ENCODE results near the gene SDHA. TPM values are rescaled to one million over a fixed set of nuclear protein-coding genes. Genes with fewer than 3 reads are reported as not detected.
"Not testable (repeated sequence)": the region's sequence is repeated elsewhere in the genome, so short reads cannot be mapped to it uniquely, and the experiment has no call there.

SDHA gene
- total RNA-seq, 1 donor from 2014 or later = 137 TPM

DNA sequence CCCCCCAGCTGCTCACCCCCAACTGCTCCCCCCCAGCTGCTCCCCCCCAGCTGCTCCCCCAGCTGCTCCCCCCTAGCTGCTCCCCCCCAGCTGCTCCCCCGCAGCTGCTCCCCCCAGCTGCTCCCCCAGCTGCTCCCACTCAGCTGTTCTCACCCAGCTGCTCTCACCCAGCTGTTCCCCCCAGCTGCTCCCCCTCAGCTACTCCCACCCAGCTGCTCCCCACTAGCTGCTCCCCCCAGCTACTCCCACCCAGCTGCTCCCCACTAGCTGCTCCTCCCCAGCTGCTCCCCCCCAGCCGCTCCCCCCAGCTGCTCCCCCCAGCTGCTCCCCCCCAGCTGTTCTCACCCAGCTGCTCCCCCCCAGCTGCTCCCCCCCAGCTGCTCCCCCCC lies 80.6 kb downstream of the SDHA start:
- no peak for DNase-seq (ENCODE audit: low read depth in 2 of 2)

DNA sequence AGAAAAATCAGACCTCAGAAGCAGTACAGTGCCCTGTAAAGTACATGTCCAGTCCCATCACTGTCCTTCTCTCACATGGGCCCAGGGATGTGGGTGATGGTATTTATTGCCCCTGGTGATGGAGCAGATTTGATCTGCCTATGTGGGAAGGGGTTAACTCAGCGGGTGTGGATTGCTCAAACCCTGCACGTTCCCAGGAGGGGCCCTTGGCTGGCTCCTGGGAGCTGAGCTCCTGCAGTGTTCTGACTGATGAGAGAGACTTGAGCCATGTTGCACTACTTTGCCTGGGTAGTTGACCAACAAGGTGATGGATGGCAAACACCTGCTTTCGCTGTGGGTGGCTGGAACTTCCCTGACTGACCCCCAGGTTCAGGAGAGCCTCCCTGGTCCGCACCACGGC lies 81.8 kb downstream of the SDHA start:
- DNase-seq (ENCODE audit: low read depth in 2 of 2) = not testable (repeated sequence)

DNA sequence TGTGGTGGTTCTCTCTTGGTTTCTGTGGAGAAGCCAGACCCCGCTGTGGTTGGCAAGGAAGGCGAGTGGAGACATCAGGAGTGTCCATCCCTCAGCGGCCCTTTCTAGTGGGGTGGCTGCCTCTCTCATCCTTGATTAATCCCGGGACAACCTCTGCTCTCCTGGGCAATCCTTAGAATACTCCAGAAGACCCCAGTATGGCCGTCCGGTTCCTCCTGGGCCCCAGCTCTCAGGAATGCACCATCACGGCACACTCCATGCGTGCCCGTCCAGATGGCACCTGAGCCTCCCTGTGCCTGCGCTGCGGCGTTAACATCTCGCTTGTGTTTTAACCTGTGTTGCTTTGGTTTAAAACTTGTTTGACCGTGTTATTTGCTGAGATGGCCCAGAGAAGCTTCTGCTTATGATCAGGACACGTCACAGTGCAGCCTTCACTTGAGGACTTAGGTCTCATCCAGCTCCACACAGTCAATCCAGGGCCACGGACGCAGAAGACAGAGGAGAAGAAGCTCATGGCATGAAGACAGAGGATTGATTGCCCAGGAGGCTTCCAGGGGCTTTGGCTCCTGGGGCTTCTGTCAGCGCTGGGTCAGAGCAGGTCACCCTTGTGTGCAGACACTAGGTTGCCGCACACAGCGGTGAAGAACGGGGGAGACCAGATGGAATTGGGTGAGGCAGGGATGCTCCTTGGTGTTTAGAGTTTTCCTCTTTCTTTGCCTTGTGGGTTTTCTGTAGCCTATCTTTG lies 82.7 kb downstream of the SDHA start:
- not testable (repeated sequence) for DNase-seq (ENCODE audit: low read depth in 2 of 2)

DNA sequence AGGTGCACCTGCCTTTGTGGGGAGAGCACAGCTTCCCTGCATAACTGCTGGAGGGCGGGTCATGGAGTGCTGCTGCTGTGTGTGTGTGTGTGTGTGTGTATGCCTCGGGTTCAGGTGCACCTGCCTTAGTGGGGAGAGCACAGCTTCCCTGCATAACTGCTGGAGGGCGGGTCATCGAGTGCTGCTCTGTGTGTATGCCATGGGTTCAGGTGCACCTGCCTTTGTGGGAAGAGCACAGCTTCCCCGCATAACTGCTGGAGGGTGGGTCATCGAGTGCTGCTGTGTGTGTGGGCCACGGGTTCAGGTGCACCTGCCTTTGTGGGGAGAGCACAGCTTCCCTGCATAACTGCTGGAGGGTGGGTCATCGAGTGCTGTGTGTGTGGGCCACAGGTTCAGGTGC lies 84.3 kb downstream of the SDHA start:
- DNase-seq (ENCODE audit: low read depth in 2 of 2) = not testable (repeated sequence)

DNA sequence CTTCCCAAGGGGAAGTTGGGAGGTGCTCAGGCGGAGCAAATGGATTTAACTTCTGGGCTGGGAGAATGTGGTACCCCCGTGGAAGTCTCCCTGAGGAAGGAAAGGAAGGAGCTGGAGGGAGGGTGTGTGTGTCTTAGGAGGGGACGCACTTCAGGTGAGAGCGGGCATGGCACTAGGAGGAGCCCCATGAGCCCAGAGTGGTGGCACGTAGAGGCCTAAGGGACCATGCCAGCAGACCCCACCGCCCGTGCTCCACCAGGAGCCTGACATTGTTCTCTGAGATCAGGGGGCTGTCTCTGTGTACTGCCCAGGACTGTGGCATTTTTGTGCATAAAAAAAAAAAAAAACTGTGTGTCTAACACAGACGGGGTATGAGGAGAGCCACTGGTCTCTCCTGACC lies 84.8 kb downstream of the SDHA start:
- DNase-seq (ENCODE audit: low read depth in 2 of 2) = no peak

DNA sequence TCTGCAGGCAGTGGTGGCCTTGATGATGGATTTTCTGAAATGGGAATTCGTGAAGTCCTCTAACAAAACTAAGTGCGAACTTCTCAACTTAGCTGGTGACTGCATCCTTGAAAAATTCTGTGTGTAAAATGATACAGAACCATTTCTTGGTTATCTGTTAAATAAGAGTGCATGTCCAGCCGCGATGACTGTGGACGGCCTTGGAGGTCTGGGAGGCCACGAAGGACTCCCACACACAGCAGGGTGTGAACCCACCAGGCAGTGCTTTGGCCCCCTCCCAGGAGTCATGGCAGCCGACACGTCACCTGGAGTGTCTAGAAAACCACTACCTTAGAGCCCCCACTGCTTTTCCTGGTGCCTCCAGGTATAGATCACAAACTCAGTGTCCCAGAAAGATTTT lies 85.6 kb downstream of the SDHA start:
- not testable (repeated sequence) for DNase-seq (ENCODE audit: low read depth in 2 of 2)

DNA sequence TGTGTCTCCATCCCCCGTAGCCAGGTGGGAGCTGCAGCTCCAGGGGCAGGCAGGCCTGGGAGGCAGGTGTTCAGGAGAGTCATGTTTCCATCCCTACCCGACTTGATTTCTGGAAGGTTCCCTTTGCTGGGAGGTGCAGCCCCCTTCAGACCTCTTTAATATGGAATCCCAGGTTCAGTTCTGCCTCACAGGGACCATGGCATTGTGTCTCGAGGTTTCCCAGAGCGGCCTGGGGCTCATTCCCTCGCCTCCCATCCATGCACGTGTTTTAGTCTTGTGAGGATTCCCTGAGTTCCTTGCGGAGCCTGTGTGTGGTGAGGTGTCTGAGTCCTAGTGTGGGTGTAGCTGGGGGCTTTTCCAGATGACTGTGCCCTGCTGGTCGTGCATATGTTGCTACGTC lies 86.9 kb downstream of the SDHA start:
- DNase-seq (ENCODE audit: low read depth in 2 of 2) = no peak

DNA sequence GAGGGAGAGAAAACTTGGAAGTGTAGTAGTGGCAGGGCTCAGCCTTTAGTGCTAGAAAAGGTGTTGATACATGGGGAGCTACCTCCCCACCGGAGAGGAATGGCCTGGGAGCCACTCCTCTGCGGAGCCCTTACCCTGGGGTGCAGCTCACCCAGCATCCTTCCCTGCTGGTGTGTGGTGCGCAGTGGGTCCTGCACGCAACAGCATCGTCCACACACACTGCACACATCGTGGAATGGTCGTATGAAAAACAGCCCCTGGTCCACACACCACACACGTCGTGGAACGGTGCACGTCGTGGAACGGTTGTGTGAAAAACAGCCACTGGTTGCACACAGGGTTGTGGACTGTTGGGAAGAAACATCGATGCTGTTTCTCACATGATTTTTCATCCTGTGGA lies 87.3 kb downstream of the SDHA start:
- no peak for DNase-seq (ENCODE audit: low read depth in 2 of 2)

DNA sequence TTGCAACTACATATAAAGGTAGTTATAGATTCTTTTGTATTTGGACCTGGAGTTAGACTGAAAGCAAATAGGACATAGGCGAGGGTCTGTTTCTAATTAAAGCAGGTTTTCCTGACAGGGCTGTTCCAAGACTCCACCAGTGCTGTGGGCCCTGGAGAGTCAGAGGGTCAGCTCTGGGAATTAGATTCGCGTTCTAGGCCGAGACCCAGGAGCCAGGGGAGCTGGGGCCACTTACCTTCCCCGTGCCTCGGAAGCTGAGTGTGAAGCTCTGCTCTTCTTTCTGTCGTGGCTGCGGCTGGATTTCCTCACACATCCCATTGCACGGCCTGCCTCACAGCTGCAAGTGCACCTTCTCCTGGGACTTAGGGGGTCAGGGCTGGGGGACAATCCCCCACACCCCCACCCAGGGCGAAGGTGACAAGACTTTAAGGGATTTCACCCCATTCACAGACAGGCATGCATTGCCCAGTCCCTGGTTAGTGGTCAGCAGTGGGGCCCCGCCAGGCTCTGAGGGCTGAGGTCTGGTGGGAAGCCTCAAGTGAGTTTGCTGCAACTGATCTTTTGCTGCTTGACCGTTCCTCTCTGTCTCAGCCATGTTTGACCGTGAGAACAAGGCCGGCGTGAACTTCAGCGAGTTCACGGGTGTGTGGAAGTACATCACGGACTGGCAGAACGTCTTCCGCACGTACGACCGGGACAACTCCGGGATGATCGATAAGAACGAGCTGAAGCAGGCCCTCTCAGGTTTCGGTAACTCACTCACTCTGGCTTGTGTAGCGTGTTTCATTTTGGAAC lies 88.1 kb downstream of the SDHA start:
- no peak for DNase-seq (ENCODE audit: low read depth in 2 of 2)

Other genes with a start within 250 kb of the SDHA start
- 0.13 TPM in 1 of 2 replicates, not detected in the other for gene PLEKHG4B, start 126.2 kb upstream of the SDHA start, total RNA-seq
- gene LRRC14B, start 26.8 kb upstream of the SDHA start, total RNA-seq = not detected in 2 replicates
- 3.6 and 4.8 TPM in 2 replicates for gene CCDC127, start 167 bp upstream of the SDHA start, total RNA-seq
- 107 and 135 TPM in 2 replicates for gene PDCD6, start 53.3 kb downstream of the SDHA start, total RNA-seq
- gene AHRR, start 103.4 kb downstream of the SDHA start, total RNA-seq = 4.5 and 5.4 TPM in 2 replicates
- 28.6 and 42.9 TPM in 2 replicates for gene EXOC3, start 224.9 kb downstream of the SDHA start, total RNA-seq